Measurements from ENCODE around the gene NOCT. TPM values are rescaled to one million over a fixed set of nuclear protein-coding genes. Genes with fewer than 3 reads are reported as not detected.

The NOCT gene
- total RNA-seq, 4 donors from 2014 or later, result 1.2 to 3.5 (median 3.4) TPM

DNA sequence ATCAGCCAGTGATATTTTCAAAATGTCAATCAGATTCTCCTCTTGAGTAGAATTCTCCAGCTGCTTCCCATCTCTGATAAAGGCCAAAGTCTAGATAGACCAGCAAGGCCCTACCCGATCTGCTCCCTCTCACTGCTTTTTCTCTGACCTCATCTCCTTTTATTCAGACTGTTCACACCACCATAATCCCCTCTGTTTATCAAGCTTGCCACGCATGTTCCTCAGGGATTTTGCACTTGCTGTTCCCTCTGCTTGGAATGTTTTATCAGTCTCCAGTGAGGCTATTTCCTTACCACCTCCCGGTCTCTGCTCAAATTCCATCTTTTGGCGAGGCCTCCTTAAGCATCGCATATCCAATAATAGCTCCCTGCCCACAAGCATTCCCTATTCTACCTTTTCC, 20.1 kb downstream of the NOCT start:
- H3K27me3 ChIP-seq, result no peaks in the 10 kb centered on the region
- H3K36me3 ChIP-seq, result peaks cover 0 to 6% of the 10 kb centered on the region in 2 donors
- no peak overlapping the region for H3K27ac ChIP-seq
- peaks cover 0 to 20% (median 3%) of the 10 kb centered on the region in 3 donors for H3K4me1 ChIP-seq
- no peak for ATAC-seq
- H3K4me3 ChIP-seq, result no peak overlapping the region
- TF ChIP-seq POLR2AphosphoS5 (IDR thresholded peaks at IDR 0.05) (no peak), EP300 (IDR thresholded peaks at IDR 0.05) (no peak), POLR2A (IDR thresholded peaks at IDR 0.05) (no peak)
- TF ChIP-seq, protein P1, sequence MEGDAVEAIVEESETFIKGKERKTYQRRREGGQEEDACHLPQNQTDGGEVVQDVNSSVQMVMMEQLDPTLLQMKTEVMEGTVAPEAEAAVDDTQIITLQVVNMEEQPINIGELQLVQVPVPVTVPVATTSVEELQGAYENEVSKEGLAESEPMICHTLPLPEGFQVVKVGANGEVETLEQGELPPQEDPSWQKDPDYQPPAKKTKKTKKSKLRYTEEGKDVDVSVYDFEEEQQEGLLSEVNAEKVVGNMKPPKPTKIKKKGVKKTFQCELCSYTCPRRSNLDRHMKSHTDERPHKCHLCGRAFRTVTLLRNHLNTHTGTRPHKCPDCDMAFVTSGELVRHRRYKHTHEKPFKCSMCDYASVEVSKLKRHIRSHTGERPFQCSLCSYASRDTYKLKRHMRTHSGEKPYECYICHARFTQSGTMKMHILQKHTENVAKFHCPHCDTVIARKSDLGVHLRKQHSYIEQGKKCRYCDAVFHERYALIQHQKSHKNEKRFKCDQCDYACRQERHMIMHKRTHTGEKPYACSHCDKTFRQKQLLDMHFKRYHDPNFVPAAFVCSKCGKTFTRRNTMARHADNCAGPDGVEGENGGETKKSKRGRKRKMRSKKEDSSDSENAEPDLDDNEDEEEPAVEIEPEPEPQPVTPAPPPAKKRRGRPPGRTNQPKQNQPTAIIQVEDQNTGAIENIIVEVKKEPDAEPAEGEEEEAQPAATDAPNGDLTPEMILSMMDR (IDR thresholded peaks at IDR 0.05), result no peak
- no peaks in the 10 kb centered on the region for H3K9me3 ChIP-seq
- 85 to 86% methylated on average over 1 to 5 of the region's 5 CpGs for WGBS, 2 donors (ENCODE audit: low coverage in 1 of 2)

GRCh38 chr4:139036885-139037284, 21.3 kb downstream of the NOCT start:
- H3K9me3 ChIP-seq, result no peaks in the 10 kb centered on the region
- no peak for ATAC-seq
- no peaks in the 10 kb centered on the region for H3K27me3 ChIP-seq
- WGBS, 2 donors (ENCODE audit: low coverage in 1 of 2), result 77 to 82% methylated on average over 2 of the region's 2 CpGs
- H3K27ac ChIP-seq, result no peak overlapping the region
- TF ChIP-seq POLR2AphosphoS5 (IDR thresholded peaks at IDR 0.05) (no peak), EP300 (IDR thresholded peaks at IDR 0.05) (no peak), POLR2A (IDR thresholded peaks at IDR 0.05) (no peak)
- TF ChIP-seq, protein P1 (IDR thresholded peaks at IDR 0.05), result no peak
- peaks cover 0 to 6% of the 10 kb centered on the region in 2 donors for H3K36me3 ChIP-seq
- no peak overlapping the region for H3K4me3 ChIP-seq
- peaks cover 0 to 13% (median 0%) of the 10 kb centered on the region in 3 donors for H3K4me1 ChIP-seq

- TF ChIP-seq POLR2AphosphoS5 (IDR thresholded peaks at IDR 0.05) (no peak), POLR2A (IDR thresholded peaks at IDR 0.05) (no peak), EP300 (IDR thresholded peaks at IDR 0.05) (no peak)
- TF ChIP-seq, protein P1 (IDR thresholded peaks at IDR 0.05), result no peak
- Histone ChIP-seq H3K27me3 (no peaks in the 10 kb centered on the region), H3K9me3 (no peaks in the 10 kb centered on the region), H3K36me3 (peaks cover 0 to 6% of the 10 kb centered on the region in 2 donors), H3K4me3 (no peak overlapping the region), H3K4me1 (peaks cover 0 to 25% (median 0%) of the 10 kb centered on the region in 3 donors), H3K27ac (no peak overlapping the region)
- no peak for ATAC-seq
- 67% methylated on average over 1 of the region's 1 CpG; no CpG with 5 or more reads in 1 of the 2 donors for WGBS, 2 donors (ENCODE audit: low coverage in 1 of 2)
Measured at GRCh38 chr4:139038874-139039443, 23.4 kb downstream of the NOCT start.

DNA sequence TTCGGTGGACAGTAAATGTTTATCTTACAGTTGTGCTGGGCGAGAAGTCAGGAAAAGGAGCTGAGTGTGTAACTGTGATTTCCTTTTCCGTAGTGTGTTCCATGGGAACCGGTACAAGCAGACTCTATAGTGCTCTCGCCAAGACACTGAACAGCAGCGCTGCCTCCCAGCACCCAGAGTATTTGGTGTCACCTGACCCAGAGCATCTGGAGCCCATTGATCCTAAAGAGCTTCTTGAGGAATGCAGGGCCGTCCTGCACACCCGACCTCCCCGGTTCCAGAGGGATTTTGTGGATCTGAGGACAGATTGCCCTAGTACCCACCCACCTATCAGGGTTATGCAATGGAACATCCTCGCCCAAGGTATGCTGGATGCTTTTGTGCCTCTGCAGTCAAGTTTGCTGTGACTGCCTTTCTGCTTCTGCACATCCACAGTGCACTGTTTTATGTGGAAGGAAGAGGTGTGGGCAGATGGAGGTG, 27.4 kb downstream of the NOCT start:
- WGBS, 2 donors (ENCODE audit: low coverage in 1 of 2), result 18 to 36% methylated on average over 3 to 5 of the region's 10 CpGs
- TF ChIP-seq POLR2A (IDR thresholded peaks at IDR 0.05), result no peak
- no peak for TF ChIP-seq EP300 (IDR thresholded peaks at IDR 0.05)
- TF ChIP-seq POLR2AphosphoS5 (IDR thresholded peaks at IDR 0.05), result peak; percentile 41
- TF ChIP-seq, protein P1 (IDR thresholded peaks at IDR 0.05), result no peak
- peak; percentile 85 for ATAC-seq
- peaks cover 0 to 15% of the 10 kb centered on the region in 2 donors for H3K36me3 ChIP-seq
- H3K4me1 ChIP-seq, result peaks cover 0 to 35% (median 0%) of the 10 kb centered on the region in 3 donors
- peak overlapping the region in 1 of 2 donors; percentile 31 for H3K4me3 ChIP-seq
- H3K27me3 ChIP-seq, result no peaks in the 10 kb centered on the region
- peak overlapping the region in 3 of 4 donors; percentile 62 to 75 (median 71) for H3K27ac ChIP-seq
- H3K9me3 ChIP-seq, result no peaks in the 10 kb centered on the region

DNA sequence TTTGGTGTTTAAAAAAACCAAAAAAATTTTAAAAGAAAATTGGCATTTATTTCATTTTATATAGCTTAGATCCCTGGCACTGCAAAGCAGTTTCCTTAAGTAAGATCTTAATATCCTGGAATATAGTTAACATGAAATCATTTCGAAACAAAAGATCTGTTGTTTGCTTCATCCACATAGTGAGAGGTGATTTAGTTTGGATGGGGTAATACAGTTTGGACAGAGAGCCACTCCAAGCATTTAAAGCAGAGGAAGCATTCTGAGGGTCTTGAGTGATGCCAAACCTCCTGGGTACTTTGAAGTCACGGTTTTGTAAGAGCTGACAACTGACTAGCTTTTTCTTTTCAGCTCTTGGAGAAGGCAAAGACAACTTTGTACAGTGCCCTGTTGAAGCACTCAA, 28.7 kb downstream of the NOCT start:
- Histone ChIP-seq H3K9me3 (no peaks in the 10 kb centered on the region), H3K27me3 (no peaks in the 10 kb centered on the region), H3K36me3 (peaks cover 0 to 20% of the 10 kb centered on the region in 2 donors), H3K27ac (peak overlapping the region in 3 of 4 donors; percentile 48 to 71 (median 56)), H3K4me3 (no peak overlapping the region), H3K4me1 (peaks cover 0 to 35% (median 0%) of the 10 kb centered on the region in 3 donors)
- no peak for ATAC-seq
- 31 to 76% methylated on average over 2 of the region's 2 CpGs for WGBS, 2 donors (ENCODE audit: low coverage in 1 of 2)
- TF ChIP-seq POLR2A (IDR thresholded peaks at IDR 0.05) (no peak), EP300 (IDR thresholded peaks at IDR 0.05) (no peak), POLR2AphosphoS5 (IDR thresholded peaks at IDR 0.05) (no peak)
- TF ChIP-seq, protein P1 (IDR thresholded peaks at IDR 0.05), result no peak
